Esophagus muscularis mucosa (tissue), 4 donors: ENCODE data around the gene RHOXF2B. TPM values are rescaled to one million over a fixed set of nuclear protein-coding genes. Genes with fewer than 3 reads are reported as not detected.
"Not testable (repeated sequence)": the region's sequence is repeated elsewhere in the genome, so short reads cannot be mapped to it uniquely, and the experiment has no call there.

Experiments
- DNase-seq: peaks from one replicate; pipeline ENCODE4 v3.0.0-alpha.2; 2017; ENCODE audit errors: extremely low spot score
- H3K27ac ChIP-seq, 4 donors: fragments of 200-600 bp; sonication (generic); replicated peaks in 1 of 4; 1 replicate in 3 of 4; 2 replicates in 1 of 4; pipeline ENCODE4 v1.5.1; 2016 to 2019; ENCODE audit warnings: mild to moderate bottlenecking in 1 of 4
- H3K27me3 ChIP-seq, 4 donors: fragments of 200-600 bp; sonication (generic); one replicate each; pipeline versions ENCODE4 v1.5.1 to v1.6.0; 2016 to 2019
- H3K36me3 ChIP-seq, 4 donors: fragments of 200-600 bp; sonication (generic); one replicate each; pipeline ENCODE4 v1.5.1; 2016 to 2019
- H3K4me1 ChIP-seq, 4 donors: fragments of 200-600 bp; sonication (generic); one replicate each; pipeline ENCODE4 v1.5.1; 2016 to 2019
- H3K4me3 ChIP-seq, 4 donors: fragments of 200-600 bp; sonication (generic); 1 replicate in 2 of 4; 2 replicates in 2 of 4; pipeline ENCODE4 v1.5.1; 2016 to 2019; ENCODE audit warnings: mild to moderate bottlenecking in 4 of 4, moderate library complexity in 1 of 4
- H3K9me3 ChIP-seq, 4 donors: fragments of 200-600 bp; sonication (generic); 1 replicate in 3 of 4; 2 replicates in 1 of 4; pipeline ENCODE4 v1.5.1; 2016 to 2019
- EP300 ChIP-seq: sonication (generic); formaldehyde crosslinking; IDR thresholded peaks from one replicate; pipeline ENCODE4 v1.6.1; 2017; ENCODE audit warnings: antibody characterized with exemption
- POLR2A ChIP-seq: fragments of 450-650 bp; IDR thresholded peaks from one replicate; pipeline ENCODE4 v1.6.1; 2017; ENCODE audit warnings: antibody characterized with exemption, moderate library complexity, mild to moderate bottlenecking, low read depth
- POLR2AphosphoS5 ChIP-seq, 2 donors: sonication (generic); formaldehyde crosslinking; IDR thresholded peaks; one replicate each; pipeline ENCODE4 v1.6.1; 2017; ENCODE audit warnings: antibody characterized with exemption in 2 of 2
- WGBS: methylation state at CpG from one replicate; pipeline ENCODE4 v1.1.5; 2018; 5-methylcytosine and 5-hydroxymethylcytosine counted together
- intact Hi-C: fragments of 100-400 bp; cut with DNase I; formaldehyde crosslinking; loops from one replicate; pipeline ENCODE4 v1.15.1; 2023
- total RNA-seq, 4 donors: library from RNA; depleted of rRNA; stranded (reverse); fragments of >200 nt; gene quantifications; one replicate each; pipeline versions ENCODE4 v1.1.0 to v1.2.1, GENCODE V29; 2016
- TF ChIP-seq, protein P1 (sequence below), 3 experiments: fragments of 200-600 bp in 2 of 3; fragments of 450-650 bp in 1 of 3; sonication (generic) in 2 of 3; IDR thresholded peaks; one replicate each; pipeline ENCODE4 v1.5.1; 2017 to 2019; ENCODE audit warnings: antibody characterized with exemption in 3 of 3, mild to moderate bottlenecking in 2 of 3, moderate library complexity in 1 of 3

The RHOXF2B gene
- not detected for total RNA-seq

DNA sequence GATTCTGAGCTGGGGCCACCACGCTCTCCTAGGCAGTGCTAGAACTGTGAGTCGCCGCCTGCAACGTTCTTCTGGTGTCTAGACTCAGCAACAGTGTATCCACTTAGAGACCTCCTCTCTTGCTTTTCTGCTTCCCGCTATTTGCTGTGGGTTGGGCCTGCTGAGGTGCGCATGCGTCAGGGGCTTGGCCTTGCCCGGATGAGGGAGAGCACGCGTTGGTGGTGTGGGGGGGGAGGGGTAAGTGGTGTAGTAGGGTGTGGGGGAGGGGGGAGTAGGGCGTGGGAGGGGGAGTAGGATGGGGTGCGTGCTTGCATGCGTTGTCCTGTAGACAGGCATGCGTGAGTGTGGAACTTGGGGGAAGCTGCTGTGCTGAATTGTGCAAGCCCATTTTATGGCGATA is at the start of gene RHOXF2B:
Gene RHOXF2B (minus strand): TSS at position 101 of the 400 bp plus-strand sequence. CDS start 138 bp downstream, outside the sequence.
- no CpG with 5 or more reads among the region's 15 CpGs for WGBS
- intact Hi-C loops: not testable (repeated sequence)

GRCh38 chrX:120125444-120125843 is 48.0 kb upstream of the RHOXF2B start:
- DNase-seq: no peak
- no peaks in the 10 kb centered on the region for H3K27me3 ChIP-seq
- no peak overlapping the region for H3K27ac ChIP-seq
- intact Hi-C loops: loop anchor here (10.0 kb wide), 1 partner anchor 89 kb away; no protein-coding TSS in a partner anchor
- H3K4me1 ChIP-seq: peaks cover 0 to 8% (median 0%) of the 10 kb centered on the region in 4 donors
- H3K36me3 ChIP-seq: no peaks in the 10 kb centered on the region
- H3K9me3 ChIP-seq: no peaks in the 10 kb centered on the region
- WGBS: 87% methylated on average over 3 of the region's 3 CpGs
- H3K4me3 ChIP-seq: peak overlapping the region in 1 of 4 donors; percentile 3
- TF ChIP-seq, protein P1, sequence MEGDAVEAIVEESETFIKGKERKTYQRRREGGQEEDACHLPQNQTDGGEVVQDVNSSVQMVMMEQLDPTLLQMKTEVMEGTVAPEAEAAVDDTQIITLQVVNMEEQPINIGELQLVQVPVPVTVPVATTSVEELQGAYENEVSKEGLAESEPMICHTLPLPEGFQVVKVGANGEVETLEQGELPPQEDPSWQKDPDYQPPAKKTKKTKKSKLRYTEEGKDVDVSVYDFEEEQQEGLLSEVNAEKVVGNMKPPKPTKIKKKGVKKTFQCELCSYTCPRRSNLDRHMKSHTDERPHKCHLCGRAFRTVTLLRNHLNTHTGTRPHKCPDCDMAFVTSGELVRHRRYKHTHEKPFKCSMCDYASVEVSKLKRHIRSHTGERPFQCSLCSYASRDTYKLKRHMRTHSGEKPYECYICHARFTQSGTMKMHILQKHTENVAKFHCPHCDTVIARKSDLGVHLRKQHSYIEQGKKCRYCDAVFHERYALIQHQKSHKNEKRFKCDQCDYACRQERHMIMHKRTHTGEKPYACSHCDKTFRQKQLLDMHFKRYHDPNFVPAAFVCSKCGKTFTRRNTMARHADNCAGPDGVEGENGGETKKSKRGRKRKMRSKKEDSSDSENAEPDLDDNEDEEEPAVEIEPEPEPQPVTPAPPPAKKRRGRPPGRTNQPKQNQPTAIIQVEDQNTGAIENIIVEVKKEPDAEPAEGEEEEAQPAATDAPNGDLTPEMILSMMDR (IDR thresholded peaks at IDR 0.05): no peak
- TF ChIP-seq POLR2AphosphoS5 (IDR thresholded peaks at IDR 0.05) (no peak), POLR2A (no peak), EP300 (no peak)

More for the DNA sequence above, at the start of gene RHOXF2B:
- not testable (repeated sequence) for H3K27ac ChIP-seq, H3K27me3 ChIP-seq, H3K4me1 ChIP-seq, H3K9me3 ChIP-seq, DNase-seq, H3K36me3 ChIP-seq, H3K4me3 ChIP-seq

DNA sequence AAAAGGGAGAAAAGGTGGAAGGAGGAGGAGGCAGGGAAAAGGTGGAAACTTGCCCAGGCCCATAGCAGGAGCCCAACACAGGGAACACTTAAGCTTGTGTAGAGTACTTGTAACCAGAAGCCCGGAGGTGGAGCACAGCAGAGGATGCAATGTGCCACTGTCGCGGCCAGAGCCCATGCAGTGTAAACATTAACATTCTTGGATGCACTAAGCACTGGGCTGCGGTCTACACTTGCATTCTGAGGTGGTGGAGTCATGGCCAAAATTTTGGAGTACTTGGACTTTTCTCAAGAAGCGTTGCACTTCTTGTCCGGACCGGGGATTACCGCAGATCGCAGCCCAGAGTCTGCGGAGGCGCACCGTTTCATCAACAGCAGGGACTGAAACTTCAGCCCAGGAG is 42.7 kb upstream of the RHOXF2B start:
- Histone ChIP-seq H3K36me3 (no peaks in the 10 kb centered on the region), H3K4me3 (no peak overlapping the region), H3K4me1 (peaks cover 0 to 3% (median 0%) of the 10 kb centered on the region in 4 donors), H3K27me3 (no peaks in the 10 kb centered on the region), H3K27ac (no peak overlapping the region), H3K9me3 (no peaks in the 10 kb centered on the region)
- DNase-seq: no peak
- WGBS: 73% methylated on average over 12 of the region's 12 CpGs
- intact Hi-C loops: loop anchor here (10.0 kb wide), 1 partner anchor 95 kb away; no protein-coding TSS in a partner anchor
- TF ChIP-seq POLR2AphosphoS5 (IDR thresholded peaks at IDR 0.05) (no peak), POLR2A (no peak), EP300 (no peak)
- TF ChIP-seq, protein P1 (IDR thresholded peaks at IDR 0.05): no peak

- no peak for TF ChIP-seq EP300
- TF ChIP-seq, protein P1 (IDR thresholded peaks at IDR 0.05): no peak
- no peak for TF ChIP-seq POLR2AphosphoS5 (IDR thresholded peaks at IDR 0.05)
- TF ChIP-seq POLR2A: no peak
- intact Hi-C loops: no loop called here
- WGBS: 95% methylated on average over 35 of the region's 35 CpGs
- H3K9me3 ChIP-seq: no peaks in the 10 kb centered on the region
- H3K4me3 ChIP-seq: no peak within 1 kb of the TSS
- DNase-seq: no peak
- H3K4me1 ChIP-seq: no peaks in the 10 kb centered on the region
- no peak within 1 kb of the TSS for H3K27ac ChIP-seq
- H3K27me3 ChIP-seq: no peaks in the 10 kb centered on the region
- no peaks in the 10 kb centered on the region for H3K36me3 ChIP-seq
Observed at GRCh38 chrX:120115438-120115963, 38.0 kb upstream of the RHOXF2B start, which contains the start of gene RHOXF1. Gene RHOXF1, minus strand, starts transcription at chrX:120115913. Its CDS starts 51 bp downstream, at chrX:120115862.

DNA sequence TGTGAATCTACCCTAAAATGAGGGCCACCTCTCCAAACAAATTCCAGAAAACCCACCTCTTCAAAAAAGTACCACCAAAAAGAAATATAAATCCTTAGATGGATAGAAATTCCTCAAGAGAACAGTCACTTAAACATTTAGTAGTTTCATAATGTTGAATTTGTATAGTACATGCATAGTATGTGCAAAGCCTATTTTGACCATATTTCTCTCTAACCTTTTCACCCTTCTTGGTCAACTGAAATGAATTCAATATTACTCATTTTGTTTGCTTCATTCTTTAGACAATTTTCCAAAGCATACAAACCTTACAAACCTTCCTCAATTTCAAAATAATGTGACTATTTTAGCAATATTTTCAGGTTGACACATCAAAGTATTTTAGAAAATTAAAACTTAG is 34.1 kb upstream of the RHOXF2B start:
- TF ChIP-seq POLR2AphosphoS5 (IDR thresholded peaks at IDR 0.05): no peak
- TF ChIP-seq, protein P1 (IDR thresholded peaks at IDR 0.05): no peak
- no peak for TF ChIP-seq POLR2A
- no peaks in the 10 kb centered on the region for H3K36me3 ChIP-seq
- no peaks in the 10 kb centered on the region for H3K4me1 ChIP-seq
- H3K27me3 ChIP-seq: no peaks in the 10 kb centered on the region
- H3K27ac ChIP-seq: no peak overlapping the region
- H3K9me3 ChIP-seq: no peaks in the 10 kb centered on the region
- DNase-seq: no peak
- intact Hi-C loops: no loop called here
- no peak overlapping the region for H3K4me3 ChIP-seq
